Upper lobe of left lung (tissue), 4 donors: Measurements from ENCODE around the gene SAPCD2.

ENCODE experiments used
- EP300 ChIP-seq, 4 donors: sonication (generic); formaldehyde crosslinking; IDR thresholded peaks; one replicate each; pipeline ENCODE4 v1.5.1; 2017; ENCODE audit warnings: antibody characterized with exemption in 4 of 4, control low read depth in 2 of 4
- POLR2A ChIP-seq, 4 donors: fragments of 450-650 bp; IDR thresholded peaks; one replicate each; pipeline ENCODE4 v1.5.1; 2016 to 2017; ENCODE audit warnings: antibody characterized with exemption in 4 of 4, mild to moderate bottlenecking in 2 of 4
- TF ChIP-seq, protein P1 (sequence below), 6 experiments: fragments of 450-650 bp in 4 of 6; fragments of 200-600 bp in 2 of 6; sonication (generic) in 2 of 6; IDR thresholded peaks; one replicate each; pipeline ENCODE4 v1.5.1; 2016 to 2019; ENCODE audit warnings: antibody characterized with exemption in 6 of 6

DNA sequence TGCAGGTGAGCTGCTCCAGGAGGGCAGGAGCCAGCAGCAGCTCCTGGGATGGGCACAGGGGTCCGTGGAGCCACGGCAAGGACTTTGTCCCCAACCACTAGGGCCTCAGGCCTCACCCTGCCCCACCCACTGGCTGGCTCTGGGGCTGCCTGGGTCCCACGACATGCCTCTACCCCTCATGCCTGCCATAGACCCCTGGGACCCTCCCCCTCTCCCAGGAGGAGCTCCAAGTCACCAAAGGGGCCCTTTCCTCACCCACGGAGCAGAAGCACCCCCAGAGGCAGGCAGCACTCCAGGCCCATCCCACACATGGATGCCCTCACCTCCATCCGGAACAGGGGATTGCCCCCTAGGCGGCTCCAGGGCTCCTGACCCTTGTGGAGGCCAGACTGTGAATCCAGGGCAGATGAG lies 48.8 kb downstream of the SAPCD2 start:
- TF ChIP-seq, protein P1, sequence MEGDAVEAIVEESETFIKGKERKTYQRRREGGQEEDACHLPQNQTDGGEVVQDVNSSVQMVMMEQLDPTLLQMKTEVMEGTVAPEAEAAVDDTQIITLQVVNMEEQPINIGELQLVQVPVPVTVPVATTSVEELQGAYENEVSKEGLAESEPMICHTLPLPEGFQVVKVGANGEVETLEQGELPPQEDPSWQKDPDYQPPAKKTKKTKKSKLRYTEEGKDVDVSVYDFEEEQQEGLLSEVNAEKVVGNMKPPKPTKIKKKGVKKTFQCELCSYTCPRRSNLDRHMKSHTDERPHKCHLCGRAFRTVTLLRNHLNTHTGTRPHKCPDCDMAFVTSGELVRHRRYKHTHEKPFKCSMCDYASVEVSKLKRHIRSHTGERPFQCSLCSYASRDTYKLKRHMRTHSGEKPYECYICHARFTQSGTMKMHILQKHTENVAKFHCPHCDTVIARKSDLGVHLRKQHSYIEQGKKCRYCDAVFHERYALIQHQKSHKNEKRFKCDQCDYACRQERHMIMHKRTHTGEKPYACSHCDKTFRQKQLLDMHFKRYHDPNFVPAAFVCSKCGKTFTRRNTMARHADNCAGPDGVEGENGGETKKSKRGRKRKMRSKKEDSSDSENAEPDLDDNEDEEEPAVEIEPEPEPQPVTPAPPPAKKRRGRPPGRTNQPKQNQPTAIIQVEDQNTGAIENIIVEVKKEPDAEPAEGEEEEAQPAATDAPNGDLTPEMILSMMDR (IDR thresholded peaks at IDR 0.05) = no peak
- no peak for TF ChIP-seq EP300 (IDR thresholded peaks at IDR 0.05)
- TF ChIP-seq POLR2A (IDR thresholded peaks at IDR 0.05) = no peak
